Liver (tissue), 3 donors: ENCODE measurements around the gene OSCAR.

Experiments used
- EGR1 ChIP-seq, 2 donors: IDR thresholded peaks; 2 replicates each; pipeline ENCODE4 v1.6.1; 2016 to 2018; ENCODE audit warnings: antibody characterized with exemption in 2 of 2, low read depth in 2 of 2
- TF ChIP-seq, protein P1 (sequence below): fragments of 150-350 bp; IDR thresholded peaks from 2 replicates; pipeline ENCODE4 v1.5.1; 2017; ENCODE audit warnings: improper control_type of control experiment, low read depth, low read length; ENCODE audit not compliant: missing input control
- donor health status: healthy.
- donor health status: healthy.

DNA sequence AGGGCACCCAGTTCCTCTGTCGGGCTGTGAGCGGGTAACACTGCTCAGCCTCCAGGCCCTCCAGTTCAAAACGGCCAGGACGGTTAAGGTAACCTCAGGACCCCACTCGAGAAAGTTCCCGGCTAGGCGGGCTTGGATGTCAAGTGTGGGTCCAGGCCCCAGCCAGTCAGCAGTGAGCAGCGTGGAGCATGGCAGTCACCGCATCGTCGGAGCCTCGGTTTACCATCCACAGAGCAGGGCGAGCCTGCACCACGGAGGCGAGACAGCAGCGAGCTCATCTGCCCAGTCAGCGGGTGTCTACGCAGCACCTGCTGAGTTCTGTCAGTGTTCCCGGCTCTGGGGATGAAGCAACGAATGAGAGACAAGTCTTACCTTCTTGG lies 29.0 kb upstream of the OSCAR start:
- TF ChIP-seq EGR1 (IDR thresholded peaks at IDR 0.05; ENCODE audit: low read depth in 2 of 2) = no peak
- TF ChIP-seq, protein P1, sequence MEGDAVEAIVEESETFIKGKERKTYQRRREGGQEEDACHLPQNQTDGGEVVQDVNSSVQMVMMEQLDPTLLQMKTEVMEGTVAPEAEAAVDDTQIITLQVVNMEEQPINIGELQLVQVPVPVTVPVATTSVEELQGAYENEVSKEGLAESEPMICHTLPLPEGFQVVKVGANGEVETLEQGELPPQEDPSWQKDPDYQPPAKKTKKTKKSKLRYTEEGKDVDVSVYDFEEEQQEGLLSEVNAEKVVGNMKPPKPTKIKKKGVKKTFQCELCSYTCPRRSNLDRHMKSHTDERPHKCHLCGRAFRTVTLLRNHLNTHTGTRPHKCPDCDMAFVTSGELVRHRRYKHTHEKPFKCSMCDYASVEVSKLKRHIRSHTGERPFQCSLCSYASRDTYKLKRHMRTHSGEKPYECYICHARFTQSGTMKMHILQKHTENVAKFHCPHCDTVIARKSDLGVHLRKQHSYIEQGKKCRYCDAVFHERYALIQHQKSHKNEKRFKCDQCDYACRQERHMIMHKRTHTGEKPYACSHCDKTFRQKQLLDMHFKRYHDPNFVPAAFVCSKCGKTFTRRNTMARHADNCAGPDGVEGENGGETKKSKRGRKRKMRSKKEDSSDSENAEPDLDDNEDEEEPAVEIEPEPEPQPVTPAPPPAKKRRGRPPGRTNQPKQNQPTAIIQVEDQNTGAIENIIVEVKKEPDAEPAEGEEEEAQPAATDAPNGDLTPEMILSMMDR = no peak
